Measurements from ENCODE around the gene LRRC9. TPM values are rescaled to one million over a fixed set of nuclear protein-coding genes. Genes with fewer than 3 reads are reported as not detected.

LRRC9 gene
- polyA plus RNA-seq, 3 donors: not detected

- Mint-ChIP-seq H3K36me3 (no peaks in the 10 kb centered on the region), H3K4me3 (no peak overlapping the region), H3K27me3 (ENCODE audit: low read depth in 3 of 3) (peaks cover 0 to 3% (median 2%) of the 10 kb centered on the region in 3 donors), H3K9me3 (peaks cover 6 to 16% (median 10%) of the 10 kb centered on the region in 7 donors), H3K27ac (no peak overlapping the region), H3K4me1 (no peaks in the 10 kb centered on the region)
- WGBS (ENCODE audit: insufficient coverage): no CpG with 5 or more reads among the region's 1 CpG
- Histone ChIP-seq H3K27ac (ENCODE audit: low read depth in 1 of 2, low read length in 2 of 2) (no peak overlapping the region), H3K79me2 (ENCODE audit: insufficient read depth, low read length) (no peaks in the 10 kb centered on the region), H3K4me1 (ENCODE audit: control insufficient read depth in 1 of 2, insufficient read depth in 2 of 2, low read length in 2 of 2) (no peaks in the 10 kb centered on the region), H3K27me3 (ENCODE audit: control insufficient read depth in 2 of 2, insufficient read depth in 2 of 2, low read length in 2 of 2) (no peaks in the 10 kb centered on the region), H4K20me1 (ENCODE audit: insufficient read depth, low read length) (no peaks in the 10 kb centered on the region), H3K9me3 (replicated peaks in 1 of 2; ENCODE audit: control insufficient read depth in 1 of 2, insufficient read depth in 1 of 2, low read length in 2 of 2) (peaks cover 6 to 10% of the 10 kb centered on the region in 2 donors), H3K4me3 (replicated peaks in 1 of 3; ENCODE audit: low read depth in 2 of 3, low read length in 3 of 3) (no peak overlapping the region), H3K9ac (ENCODE audit: insufficient read depth, low read length, poor library complexity, severe bottlenecking) (no peak overlapping the region), H2AFZ (ENCODE audit: insufficient read depth, low read depth, low read length, poor library complexity, severe bottlenecking) (no peak overlapping the region), H3K36me3 (replicated peaks in 1 of 2; ENCODE audit: control insufficient read depth in 1 of 2, insufficient read depth in 2 of 2, low read length in 2 of 2) (no peaks in the 10 kb centered on the region), H3K4me2 (replicated peaks; ENCODE audit: extremely low read depth, low read length, poor library complexity, severe bottlenecking) (no peak overlapping the region)
- intact Hi-C loops (cut with micrococcal nuclease): no loop called here
- no peak for DNase-seq
- TF ChIP-seq CTCF (IDR thresholded peaks at IDR 0.05): no peak
Measured at GRCh38 chr14:59986556-59987059, 66.7 kb downstream of the LRRC9 start.

GRCh38 chr14:59997449-59997848, 77.5 kb downstream of the LRRC9 start:
- no peak overlapping the region for H2AFZ ChIP-seq (ENCODE audit: insufficient read depth, low read depth, low read length, poor library complexity, severe bottlenecking)
- no peaks in the 10 kb centered on the region for H4K20me1 ChIP-seq (ENCODE audit: insufficient read depth, low read length)
- no peak overlapping the region for H3K27ac ChIP-seq (ENCODE audit: low read depth in 1 of 2, low read length in 2 of 2)
- no peaks in the 10 kb centered on the region for H3K9me3 ChIP-seq (replicated peaks in 1 of 2; ENCODE audit: control insufficient read depth in 1 of 2, insufficient read depth in 1 of 2, low read length in 2 of 2)
- no peak overlapping the region for H3K4me3 ChIP-seq (replicated peaks in 1 of 3; ENCODE audit: low read depth in 2 of 3, low read length in 3 of 3)
- intact Hi-C loops (cut with micrococcal nuclease): no loop called here
- no peaks in the 10 kb centered on the region for H3K4me1 Mint-ChIP-seq
- no peaks in the 10 kb centered on the region for H3K36me3 Mint-ChIP-seq
- no peak overlapping the region for H3K4me3 Mint-ChIP-seq
- no peak overlapping the region for H3K27ac Mint-ChIP-seq
- no peaks in the 10 kb centered on the region for H3K4me1 ChIP-seq (ENCODE audit: control insufficient read depth in 1 of 2, insufficient read depth in 2 of 2, low read length in 2 of 2)
- no peaks in the 10 kb centered on the region for H3K36me3 ChIP-seq (replicated peaks in 1 of 2; ENCODE audit: control insufficient read depth in 1 of 2, insufficient read depth in 2 of 2, low read length in 2 of 2)
- H3K27me3 Mint-ChIP-seq (ENCODE audit: low read depth in 3 of 3): peaks cover 0 to 3% (median 0%) of the 10 kb centered on the region in 3 donors
- TF ChIP-seq CTCF (IDR thresholded peaks at IDR 0.05): no peak
- H3K79me2 ChIP-seq (ENCODE audit: insufficient read depth, low read length): no peaks in the 10 kb centered on the region
- DNase-seq: no peak
- no peak overlapping the region for H3K4me2 ChIP-seq (replicated peaks; ENCODE audit: extremely low read depth, low read length, poor library complexity, severe bottlenecking)
- no peak overlapping the region for H3K9ac ChIP-seq (ENCODE audit: insufficient read depth, low read length, poor library complexity, severe bottlenecking)
- H3K27me3 ChIP-seq (ENCODE audit: control insufficient read depth in 2 of 2, insufficient read depth in 2 of 2, low read length in 2 of 2): no peaks in the 10 kb centered on the region
- peaks cover 0 to 5% (median 1%) of the 10 kb centered on the region in 7 donors for H3K9me3 Mint-ChIP-seq

Data from CD14-positive monocyte (primary cell).